ENCODE results near the gene SERTAD1.
"Not testable (repeated sequence)": the region's sequence is repeated elsewhere in the genome, so short reads cannot be mapped to it uniquely, and the experiment has no call there.

Gene SERTAD1

DNA sequence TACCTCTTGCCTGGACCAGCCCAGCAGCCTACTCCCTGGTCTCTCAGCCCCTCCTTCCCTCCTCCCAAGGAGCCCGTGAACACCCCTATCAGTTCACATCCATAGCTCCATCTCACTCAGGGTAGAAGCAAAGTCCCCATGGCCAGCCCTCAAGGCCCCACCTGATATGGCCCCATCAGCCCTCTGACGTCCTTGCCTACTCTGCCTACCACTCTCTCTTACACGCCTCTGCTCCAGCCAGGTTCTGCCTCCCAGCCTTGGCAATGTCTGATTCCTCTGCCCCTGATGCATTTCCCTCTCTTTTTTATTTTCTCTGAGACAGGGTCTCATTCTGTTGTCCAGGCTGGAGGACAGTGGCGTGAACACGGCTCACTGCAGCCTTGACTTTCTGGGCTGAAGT is 26.2 kb upstream of the SERTAD1 start:
- no peak for DNase-seq (ENCODE audit: low read depth in 1 of 2, low spot score in 1 of 2)

DNA sequence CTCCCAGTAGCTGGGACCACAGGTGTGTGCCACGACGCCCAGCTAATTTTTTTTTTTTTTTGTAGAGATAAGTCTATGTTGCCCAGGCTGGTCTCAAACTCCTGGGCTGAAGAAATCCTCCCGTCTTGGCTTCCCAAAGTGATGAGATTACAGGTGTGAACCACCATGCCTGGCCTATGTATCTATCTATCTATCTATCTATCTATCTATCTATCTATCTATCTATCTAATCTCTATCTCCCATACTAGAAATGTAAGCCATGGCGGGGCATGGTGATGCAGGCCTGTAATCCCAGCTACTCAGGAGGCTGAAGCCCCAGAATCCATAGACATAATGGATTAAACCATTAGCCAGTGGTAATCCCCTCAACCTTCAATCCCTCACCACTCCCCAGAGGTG is 24.9 kb upstream of the SERTAD1 start:
- DNase-seq (ENCODE audit: low read depth in 1 of 2, low spot score in 1 of 2) = no peak

DNA sequence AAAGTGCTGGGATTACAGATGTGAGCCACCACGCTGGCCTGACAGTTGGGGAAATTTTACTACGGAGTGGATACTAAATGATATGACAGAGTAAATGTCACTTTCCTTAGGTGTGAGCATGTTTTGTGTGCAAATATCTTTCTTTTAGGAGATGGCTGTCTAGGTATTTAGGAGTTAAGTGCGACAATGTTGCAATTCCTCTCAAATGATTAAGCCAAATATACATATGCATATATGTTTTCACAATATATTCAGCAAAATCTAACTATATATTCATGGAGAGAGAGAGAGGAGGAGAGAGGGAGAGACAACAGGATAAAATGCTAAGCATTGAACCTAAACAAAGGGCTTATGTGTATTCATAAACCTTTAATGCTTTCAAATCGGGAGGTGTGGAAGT is 23.7 kb upstream of the SERTAD1 start:
- no peak for DNase-seq (ENCODE audit: low read depth in 1 of 2, low spot score in 1 of 2)

DNA sequence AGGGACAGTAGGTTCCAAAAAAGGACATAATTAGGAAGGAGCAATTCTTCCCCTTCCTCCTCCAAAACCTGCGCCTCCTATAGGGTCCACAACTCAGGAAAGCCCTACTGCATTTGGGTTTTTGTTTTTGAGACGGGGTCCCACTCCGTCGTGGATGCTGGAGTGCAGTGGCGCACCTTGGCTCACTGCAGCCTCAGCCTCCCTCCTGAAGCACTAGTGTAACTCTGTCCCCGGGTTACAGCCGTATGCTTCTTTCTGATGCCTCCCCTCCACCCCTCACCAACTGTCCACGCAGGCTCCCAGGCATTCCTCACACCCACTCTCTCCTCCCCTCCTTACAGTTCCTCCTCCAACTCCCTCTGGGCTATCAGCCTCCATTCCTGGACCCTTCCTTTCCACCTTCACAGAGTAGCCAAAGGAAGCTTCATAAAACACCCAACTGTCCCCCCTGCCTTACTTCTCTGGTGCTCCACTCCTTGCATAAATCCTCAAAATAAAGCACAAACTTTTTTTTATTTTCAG is 20.5 kb upstream of the SERTAD1 start:
- DNase-seq (ENCODE audit: low read depth in 1 of 2, low spot score in 1 of 2) = no peak

DNA sequence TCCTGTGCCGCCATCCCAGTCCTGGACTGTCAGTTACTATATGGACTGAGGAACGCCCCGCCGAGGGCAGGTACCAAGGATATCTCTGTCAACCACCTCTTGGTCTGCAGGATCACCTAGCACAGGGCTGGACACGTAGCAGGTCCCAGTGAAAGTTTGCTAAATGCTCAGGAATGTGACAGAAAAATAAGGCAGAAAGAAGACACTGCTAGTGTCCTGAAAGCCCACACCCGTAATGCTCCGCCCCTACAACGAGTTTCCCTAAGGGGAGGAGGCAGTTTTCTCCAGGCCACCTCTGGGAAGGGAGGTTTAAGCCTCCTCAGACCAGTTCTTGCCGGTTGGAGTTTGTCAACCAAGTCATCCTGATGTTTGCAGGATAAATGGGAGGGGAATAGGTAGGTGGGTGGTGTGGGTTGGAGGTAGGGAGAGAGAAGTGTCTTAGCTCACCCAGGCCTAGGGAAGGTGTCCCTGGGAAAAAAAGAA is 20.0 kb upstream of the SERTAD1 start:
- DNase-seq (ENCODE audit: low read depth in 1 of 2, low spot score in 1 of 2) = no peak

DNA sequence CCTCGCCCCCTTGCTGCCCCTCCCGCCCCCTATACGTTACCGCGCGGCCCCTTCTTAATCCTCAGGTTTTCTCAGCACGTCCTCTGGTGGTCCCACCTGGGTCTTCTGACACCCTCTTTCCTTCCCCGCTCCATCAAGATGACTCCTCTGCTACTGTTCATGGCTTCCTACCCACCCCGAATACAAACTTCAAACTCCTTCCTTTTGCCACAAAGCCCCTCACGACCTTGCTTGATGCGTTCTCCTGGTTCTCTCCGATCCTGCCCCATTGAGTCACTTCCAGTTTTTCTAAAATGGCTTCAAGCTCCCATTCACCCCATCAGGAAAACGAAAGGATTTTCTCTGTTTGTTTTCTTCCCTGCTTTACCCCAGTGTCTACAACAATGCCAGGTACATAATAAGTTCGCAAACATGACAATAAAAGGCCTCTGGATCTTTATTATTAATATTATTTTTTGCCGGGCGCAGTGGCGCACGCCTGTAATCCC is 19.1 kb upstream of the SERTAD1 start:
- DNase-seq (ENCODE audit: low read depth in 1 of 2, low spot score in 1 of 2) = no peak

DNA sequence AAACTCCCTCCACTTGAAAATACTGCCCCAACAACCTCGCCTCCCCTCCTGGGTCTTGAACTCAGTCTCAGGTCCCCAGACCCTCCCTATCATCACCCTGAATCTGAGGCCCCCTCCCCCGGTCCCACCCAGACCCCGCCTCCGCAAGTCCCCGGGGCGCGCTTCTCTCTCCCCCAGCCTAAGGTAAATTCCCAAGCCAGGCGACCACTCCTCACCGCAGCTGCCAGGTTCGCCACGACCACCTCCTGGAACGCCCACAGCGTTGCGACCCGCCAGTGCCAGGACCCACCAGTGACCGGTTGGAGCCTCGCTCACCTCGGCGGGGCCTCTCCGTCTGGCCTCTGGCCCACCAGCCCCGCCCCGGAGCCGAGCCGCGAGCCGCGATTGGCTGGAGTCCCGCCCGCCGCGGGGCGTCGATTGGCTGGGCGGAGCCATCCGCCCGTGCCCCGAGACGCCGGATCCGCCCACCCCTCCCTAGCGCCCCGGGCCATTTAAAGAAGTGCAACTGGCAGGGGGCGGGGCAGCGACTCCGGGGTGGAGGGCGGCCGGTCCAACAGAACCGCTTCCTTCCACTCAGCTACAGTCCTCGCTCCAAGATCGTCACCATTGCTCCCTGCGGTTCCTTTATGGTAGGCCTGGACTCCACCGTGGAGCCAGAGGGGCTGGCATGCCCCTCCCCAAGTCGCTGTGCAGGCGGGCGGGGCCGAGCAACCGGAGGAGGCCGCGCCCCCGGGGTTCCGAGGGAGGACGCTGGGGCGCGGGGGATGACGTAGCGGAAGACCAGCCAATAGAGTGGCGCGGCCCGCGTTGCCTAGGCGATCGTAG is 18.4 kb upstream of the SERTAD1 start, which contains the start of gene SERTAD3:
Gene SERTAD3 (minus strand): TSS at position 336 of the 825 bp plus-strand sequence. CDS start 2,255 bp downstream, outside the sequence.
- peak; percentile 94 to 97 for DNase-seq (ENCODE audit: low read depth in 1 of 2, low spot score in 1 of 2)

DNA sequence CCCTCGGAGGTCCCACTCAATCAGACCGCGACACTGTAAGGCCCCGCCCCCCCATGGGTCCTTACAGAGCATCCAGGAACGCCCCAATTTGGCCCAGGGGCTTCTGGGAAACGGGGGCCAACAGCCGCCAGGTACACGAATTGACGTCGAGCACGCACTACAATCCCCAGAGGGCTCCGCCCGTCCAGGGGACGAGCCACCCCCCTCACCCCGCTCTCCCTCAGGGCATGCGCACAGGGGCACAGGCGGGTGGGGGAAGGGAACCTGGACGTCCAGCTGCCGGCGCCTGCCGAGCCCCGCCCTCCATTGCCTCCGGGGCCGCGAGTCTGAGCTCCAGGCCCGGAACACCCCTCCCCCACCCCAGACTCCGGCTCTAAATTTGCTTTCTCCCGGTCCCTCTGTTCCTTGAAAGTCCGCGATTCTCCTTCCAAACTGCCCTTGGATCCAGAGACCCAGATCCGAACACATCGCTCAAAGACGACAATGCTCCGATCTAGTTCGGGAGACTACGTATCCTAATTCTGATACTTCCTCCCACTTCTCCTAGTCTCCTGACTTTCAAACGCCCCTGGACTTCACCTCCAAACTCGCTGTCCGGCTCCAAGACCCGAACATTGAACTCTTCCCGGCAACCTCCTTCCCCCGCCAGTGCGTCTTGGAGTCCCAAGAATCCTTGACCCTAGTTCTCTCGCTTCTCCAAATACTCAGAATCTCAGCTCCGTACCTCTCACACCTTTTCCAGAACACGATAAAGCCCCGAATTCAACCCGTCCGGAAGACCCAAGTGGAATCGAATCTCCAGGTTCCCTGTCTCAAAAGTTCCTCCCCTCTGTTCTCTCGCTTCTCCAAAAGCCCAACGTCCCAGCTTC is 17.6 kb upstream of the SERTAD1 start:
- DNase-seq (ENCODE audit: low read depth in 1 of 2, low spot score in 1 of 2) = peak; percentile 96 to 98

DNA sequence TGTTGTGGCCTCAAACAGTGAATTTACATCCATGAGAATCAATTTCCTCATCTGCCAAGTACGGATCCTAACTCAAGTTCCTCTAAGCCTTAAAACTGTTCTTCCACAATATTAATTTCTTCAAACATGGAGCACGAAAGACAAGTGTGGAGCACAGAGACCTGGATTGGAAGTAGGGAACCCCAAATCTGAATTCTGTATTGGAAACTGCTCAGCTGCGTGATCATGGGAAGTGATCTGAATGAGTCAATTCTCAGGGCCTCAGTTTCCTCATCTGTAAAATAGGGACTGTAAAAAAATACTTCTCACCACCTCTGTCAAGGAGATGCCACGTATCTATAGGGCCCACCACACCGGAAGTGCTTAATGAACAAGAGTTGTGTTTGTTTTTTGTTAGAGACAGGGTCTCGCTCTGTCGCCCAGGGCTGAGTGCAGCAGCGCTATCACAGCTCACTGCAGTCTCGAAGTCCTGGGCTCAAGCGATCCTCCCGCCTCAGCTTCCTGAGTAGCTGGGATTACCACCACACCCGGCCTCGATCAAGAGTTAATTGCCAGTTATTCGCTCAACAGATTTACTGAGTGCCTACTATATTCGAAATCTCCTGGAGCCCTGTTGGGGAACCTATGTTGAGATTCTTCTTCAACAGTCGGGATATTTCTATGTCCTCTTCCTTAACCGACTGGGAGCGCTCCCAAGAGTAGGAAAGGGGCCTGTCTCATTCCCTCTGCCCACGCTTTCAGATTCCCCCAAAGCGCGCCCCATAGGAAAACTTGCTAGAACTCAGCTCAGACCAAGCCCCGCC is 16.7 kb upstream of the SERTAD1 start:
- DNase-seq (ENCODE audit: low read depth in 1 of 2, low spot score in 1 of 2) = no peak

DNA sequence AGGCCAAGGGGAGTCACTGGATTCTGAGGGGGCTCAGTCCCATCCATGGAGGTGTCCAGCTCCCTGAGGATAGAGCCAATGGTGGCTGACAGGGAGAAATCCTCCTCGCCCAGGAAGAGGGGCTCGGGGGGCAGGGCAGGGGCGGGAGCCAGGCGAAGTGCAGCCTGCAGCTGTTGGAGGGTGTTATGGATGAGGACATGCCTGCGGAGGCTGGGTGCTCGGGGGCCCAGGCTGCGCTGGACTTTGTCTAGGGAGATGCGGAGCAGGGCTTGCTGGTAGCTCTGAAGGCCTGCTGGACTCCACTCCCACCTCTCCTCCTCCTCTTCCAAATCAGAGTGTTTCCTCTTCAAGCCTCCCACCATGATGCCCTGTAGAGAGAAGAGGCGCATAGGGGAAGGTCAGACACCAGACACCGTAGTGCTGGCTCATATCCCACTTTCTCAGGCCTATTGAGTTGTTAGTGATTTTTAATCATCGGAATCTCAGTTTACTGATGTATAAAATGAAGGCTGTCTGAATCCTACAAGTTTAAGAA is 16.0 kb upstream of the SERTAD1 start:
- DNase-seq (ENCODE audit: low read depth in 1 of 2, low spot score in 1 of 2) = no peak

DNA sequence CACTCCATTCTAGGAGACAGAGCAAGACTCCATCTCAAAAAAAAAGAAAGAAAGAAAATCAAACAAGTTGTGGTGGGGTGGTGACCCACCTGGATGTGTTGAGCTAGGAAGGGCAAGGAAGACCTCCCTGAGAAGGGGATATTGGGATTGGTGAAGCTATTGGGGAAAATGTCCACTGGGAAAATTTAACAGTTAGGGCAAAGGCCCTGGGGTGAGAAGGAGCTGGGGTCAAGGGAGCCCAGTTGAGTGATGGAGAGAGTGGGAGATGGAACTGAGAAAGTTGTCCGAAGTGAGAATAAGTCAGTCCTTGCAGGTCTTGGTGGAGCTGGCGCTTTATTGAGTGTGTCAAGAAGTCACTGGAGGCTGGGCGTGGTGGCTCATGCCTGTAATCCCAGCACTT is 12.5 kb upstream of the SERTAD1 start:
- no peak for DNase-seq (ENCODE audit: low read depth in 1 of 2, low spot score in 1 of 2)

DNA sequence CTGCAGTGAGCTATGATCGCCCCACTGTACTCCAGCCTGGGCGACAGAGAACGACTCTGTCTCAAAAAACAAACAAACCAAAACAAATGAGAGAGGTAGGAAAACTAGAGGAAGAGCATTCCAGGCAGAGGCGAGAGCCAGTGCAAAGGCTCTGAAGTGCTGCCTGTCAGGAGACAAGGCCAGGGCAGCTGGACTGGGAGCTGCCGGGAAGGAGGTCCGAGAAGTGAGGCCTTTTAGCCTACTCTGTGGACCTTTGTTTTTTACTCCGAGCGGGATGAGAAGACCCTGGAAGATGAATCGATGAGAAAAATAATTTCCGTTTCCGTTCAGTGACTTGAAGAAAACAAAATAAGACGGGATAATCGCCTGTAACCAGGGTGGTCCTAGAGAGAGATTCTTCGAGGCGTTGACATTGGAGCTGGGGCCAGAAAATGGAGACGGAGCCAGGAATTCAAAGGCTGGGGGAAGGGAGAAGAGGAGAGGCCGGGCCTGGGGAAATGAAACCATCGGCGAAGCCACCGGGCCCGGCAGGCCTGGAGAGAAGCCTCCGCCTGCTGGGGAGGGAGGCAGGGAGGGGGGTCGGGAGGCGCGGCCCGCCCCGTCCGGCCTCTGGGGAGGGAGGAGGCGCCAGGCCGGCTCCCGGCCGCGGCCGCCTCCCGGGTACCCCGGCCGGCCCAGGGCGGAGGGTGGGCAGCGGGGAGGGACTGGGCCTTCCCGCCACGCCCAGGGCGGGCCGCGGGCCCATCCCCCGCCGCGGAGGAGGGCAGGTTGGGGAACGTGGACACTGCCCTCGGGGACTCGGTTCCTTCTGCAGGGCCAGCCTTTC is 7.8 kb upstream of the SERTAD1 start:
- DNase-seq (ENCODE audit: low read depth in 1 of 2, low spot score in 1 of 2) = peak; percentile 20 to 37

DNA sequence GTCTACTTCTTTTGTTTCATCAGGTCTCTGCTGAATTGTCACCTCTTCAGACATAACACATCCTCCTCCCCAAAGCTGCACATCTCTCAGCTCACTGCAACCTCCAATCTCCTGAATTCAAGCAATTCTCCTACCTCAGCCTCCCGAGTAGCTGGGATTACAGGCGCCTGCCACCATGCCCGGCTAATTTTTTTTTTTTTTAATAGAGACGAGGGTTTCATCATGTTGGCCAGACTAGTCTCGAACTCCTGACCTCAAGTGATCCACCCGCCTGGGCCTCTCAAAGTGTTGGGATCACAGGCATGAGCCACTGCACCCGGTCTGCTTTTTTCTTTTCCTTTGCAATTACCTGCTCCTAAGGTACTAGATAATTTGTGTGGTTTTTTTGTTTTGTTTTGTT is 7.0 kb upstream of the SERTAD1 start:
- DNase-seq (ENCODE audit: low read depth in 1 of 2, low spot score in 1 of 2) = not testable (repeated sequence)

DNA sequence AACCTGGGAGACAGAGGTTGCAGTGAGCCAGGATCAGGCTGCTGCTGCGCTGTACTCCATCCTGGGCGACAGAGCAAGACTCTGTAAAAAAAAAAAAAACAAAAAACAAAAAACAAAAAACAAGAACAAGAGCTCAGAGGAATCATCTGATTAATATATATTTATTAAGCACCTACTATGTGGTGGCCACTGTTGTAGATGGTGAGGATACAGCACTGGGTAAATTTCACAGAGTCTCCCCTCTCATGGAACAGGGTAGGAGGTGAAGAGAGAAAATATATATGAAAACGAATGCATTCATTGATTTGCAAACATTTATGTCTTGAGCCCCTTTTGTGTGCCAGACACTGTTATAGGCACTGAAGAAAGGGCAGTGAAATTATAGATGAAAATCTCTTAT is 5.9 kb upstream of the SERTAD1 start:
- no peak for DNase-seq (ENCODE audit: low read depth in 1 of 2, low spot score in 1 of 2)

DNA sequence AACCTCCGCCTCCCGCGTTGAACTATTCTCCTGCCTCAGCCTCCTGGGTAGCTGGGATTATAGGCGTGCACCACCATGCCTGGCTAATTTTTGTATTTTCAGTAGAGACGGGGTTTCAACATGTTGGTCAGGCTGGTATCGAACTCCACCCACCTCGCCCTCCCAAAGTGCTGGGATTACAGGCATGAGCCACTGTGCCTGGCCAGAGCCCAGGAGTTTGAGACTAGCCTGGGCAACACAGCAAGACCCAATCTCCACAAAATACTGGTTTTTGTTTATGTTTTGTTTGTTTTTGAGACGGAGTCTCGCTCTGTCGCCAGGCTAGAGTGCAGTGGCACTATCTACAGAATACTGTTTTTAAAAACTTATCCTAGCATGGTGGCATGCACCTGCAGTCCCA is 4.5 kb upstream of the SERTAD1 start:
- DNase-seq (ENCODE audit: low read depth in 1 of 2, low spot score in 1 of 2) = not testable (repeated sequence)

DNA sequence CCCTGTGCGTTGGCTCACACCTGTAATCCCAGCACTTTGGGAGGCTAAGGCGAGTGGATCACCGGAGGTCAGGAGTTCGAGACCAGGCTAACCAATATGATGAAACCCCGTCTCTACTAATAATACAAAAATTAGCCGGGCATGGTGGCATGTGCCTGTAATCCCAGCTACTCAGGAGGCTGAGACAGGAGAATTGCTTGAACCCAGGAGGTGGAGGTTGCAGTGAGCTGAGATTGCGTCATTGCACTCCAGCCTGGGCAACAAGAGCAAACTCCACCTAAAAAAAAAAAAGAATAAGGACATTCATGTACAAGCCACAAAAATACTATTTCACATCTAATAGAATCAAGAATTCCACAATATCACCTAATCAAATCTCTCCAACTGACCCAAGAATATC is 2.4 kb upstream of the SERTAD1 start:
- DNase-seq (ENCODE audit: low read depth in 1 of 2, low spot score in 1 of 2) = not testable (repeated sequence)

DNA sequence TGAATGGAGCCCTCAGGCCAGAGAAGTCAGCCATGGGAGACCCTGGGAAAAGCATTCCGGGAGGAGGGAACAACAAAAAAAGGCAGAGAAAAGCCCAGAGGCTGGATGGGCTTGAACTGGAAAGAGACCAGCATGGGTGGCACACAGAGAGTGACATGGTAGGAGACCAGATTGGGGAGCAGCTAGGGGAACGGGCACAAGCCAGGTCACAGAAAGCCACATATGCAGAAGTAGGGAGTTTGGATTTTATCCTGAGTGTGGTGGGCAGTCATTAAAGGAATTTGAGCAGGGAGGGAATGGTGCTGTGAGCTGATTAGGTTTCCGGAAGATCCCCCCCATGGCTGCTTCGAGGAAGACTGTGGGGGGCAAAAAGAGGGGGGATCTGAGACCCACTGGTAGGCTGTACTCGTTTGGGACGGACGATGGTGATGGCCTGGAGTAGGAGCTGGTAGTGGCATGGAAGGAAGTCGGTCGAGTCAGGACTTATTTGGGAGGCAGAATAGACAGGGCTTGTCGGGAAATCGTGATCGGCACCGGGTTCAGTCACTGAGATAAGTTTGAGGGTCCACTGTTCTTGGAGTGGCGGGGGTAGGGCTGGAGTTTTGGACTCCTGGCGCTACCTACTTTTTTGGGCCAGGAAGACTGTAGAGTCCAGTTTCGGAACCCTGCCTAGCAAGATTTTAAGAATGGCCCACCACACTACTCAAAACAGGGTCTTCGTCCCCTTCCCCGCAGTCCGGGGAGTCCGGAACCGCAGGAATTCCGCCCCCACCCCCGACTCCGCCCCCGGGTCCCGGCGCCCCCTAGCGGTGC is 949 bp downstream of the SERTAD1 start:
- no peak for DNase-seq (ENCODE audit: low read depth in 1 of 2, low spot score in 1 of 2)

DNA sequence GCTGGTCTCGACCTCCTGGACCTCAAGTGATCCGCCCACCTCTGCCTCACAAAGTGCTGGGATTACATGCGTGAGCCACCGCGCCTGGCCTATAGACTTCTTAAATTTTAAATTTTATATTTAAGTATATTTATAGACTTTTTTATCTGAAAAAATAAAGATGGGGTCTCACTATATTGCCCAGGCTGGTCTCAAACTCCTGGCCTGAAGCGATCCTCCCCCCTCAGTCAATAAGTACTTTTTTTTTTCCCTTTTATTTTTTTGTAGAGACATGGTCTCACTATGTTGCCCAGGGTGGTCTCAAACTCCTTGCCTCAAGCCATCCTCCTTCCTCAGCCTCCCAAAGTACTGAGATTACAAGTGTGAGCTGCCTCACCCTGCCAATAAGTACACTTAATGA is 1.9 kb downstream of the SERTAD1 start:
- no peak for DNase-seq (ENCODE audit: low read depth in 1 of 2, low spot score in 1 of 2)

Data from activated T-helper 1 cell treated with anti-CD3 and anti-CD28 coated beads, Interleukin-2, amount 50 U/mL, for 16 hours (primary cell).